ENCODE data around the gene NEIL3. TPM values are rescaled to one million over a fixed set of nuclear protein-coding genes. Genes with fewer than 3 reads are reported as not detected.

NEIL3 gene
- total RNA-seq, 4 donors from 2014 or later, result not detected

DNA sequence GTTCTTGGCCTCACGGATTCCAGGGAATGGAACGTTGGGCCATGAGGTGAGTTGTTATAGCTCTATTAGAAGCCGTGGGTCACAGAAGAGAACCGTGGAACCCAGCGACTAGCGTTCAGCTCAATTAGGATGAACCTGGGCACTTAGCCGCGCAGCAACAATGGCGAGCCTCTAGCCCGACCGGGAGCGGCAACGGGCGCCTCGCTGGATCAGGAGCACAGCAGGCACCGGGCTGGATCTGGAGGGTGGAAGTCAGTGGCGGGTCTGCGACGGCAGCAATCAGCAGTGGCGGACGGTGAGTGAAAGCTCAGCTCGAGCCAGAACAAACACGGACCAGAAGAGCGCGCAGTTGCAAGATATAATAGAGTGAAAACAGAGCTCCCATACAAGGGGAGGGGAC lies 98.3 kb downstream of the NEIL3 start:
- Histone ChIP-seq H3K27ac (no peak overlapping the region), H3K9me3 (no peaks in the 10 kb centered on the region), H3K27me3 (no peaks in the 10 kb centered on the region), H3K4me1 (no peaks in the 10 kb centered on the region), H3K4me3 (no peak overlapping the region), H3K36me3 (no peaks in the 10 kb centered on the region)
- TF ChIP-seq EP300 (IDR thresholded peaks at IDR 0.05) (no peak), POLR2A (IDR thresholded peaks at IDR 0.05) (no peak)
- TF ChIP-seq, protein P1, sequence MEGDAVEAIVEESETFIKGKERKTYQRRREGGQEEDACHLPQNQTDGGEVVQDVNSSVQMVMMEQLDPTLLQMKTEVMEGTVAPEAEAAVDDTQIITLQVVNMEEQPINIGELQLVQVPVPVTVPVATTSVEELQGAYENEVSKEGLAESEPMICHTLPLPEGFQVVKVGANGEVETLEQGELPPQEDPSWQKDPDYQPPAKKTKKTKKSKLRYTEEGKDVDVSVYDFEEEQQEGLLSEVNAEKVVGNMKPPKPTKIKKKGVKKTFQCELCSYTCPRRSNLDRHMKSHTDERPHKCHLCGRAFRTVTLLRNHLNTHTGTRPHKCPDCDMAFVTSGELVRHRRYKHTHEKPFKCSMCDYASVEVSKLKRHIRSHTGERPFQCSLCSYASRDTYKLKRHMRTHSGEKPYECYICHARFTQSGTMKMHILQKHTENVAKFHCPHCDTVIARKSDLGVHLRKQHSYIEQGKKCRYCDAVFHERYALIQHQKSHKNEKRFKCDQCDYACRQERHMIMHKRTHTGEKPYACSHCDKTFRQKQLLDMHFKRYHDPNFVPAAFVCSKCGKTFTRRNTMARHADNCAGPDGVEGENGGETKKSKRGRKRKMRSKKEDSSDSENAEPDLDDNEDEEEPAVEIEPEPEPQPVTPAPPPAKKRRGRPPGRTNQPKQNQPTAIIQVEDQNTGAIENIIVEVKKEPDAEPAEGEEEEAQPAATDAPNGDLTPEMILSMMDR (IDR thresholded peaks at IDR 0.05), result no peak
- no peak for DNase-seq (ENCODE audit: low spot score in 2 of 2)
- WGBS, 2 donors, result 91 to 92% methylated on average over 25 of the region's 25 CpGs

GRCh38 chr4:177410566-177410965 lies 100.9 kb downstream of the NEIL3 start:
- no peak overlapping the region for H3K27ac ChIP-seq
- H3K4me3 ChIP-seq, result no peak overlapping the region
- no peaks in the 10 kb centered on the region for H3K36me3 ChIP-seq
- H3K9me3 ChIP-seq, result no peaks in the 10 kb centered on the region
- H3K27me3 ChIP-seq, result no peaks in the 10 kb centered on the region
- no peak for DNase-seq (ENCODE audit: low spot score in 2 of 2)
- no peaks in the 10 kb centered on the region for H3K4me1 ChIP-seq
- TF ChIP-seq EP300 (IDR thresholded peaks at IDR 0.05) (no peak), POLR2A (IDR thresholded peaks at IDR 0.05) (no peak)
- TF ChIP-seq, protein P1 (IDR thresholded peaks at IDR 0.05), result no peak

GRCh38 chr4:177411996-177412395 lies 102.3 kb downstream of the NEIL3 start:
- H3K27ac ChIP-seq, result no peak overlapping the region
- H3K27me3 ChIP-seq, result no peaks in the 10 kb centered on the region
- no peaks in the 10 kb centered on the region for H3K36me3 ChIP-seq
- no peak overlapping the region for H3K4me3 ChIP-seq
- 68 to 87% methylated on average over 5 of the region's 5 CpGs for WGBS, 2 donors
- H3K9me3 ChIP-seq, result no peaks in the 10 kb centered on the region
- TF ChIP-seq EP300 (IDR thresholded peaks at IDR 0.05) (no peak), POLR2A (IDR thresholded peaks at IDR 0.05) (no peak)
- TF ChIP-seq, protein P1 (IDR thresholded peaks at IDR 0.05), result no peak
- no peaks in the 10 kb centered on the region for H3K4me1 ChIP-seq
- no peak for DNase-seq (ENCODE audit: low spot score in 2 of 2)

Other genes starting within 250 kb of the NEIL3 start
- gene AGA, start 132.6 kb downstream of the NEIL3 start, total RNA-seq, result 10 to 100 TPM in 3 of 4 donors, 1 to 10 TPM in 1; 8.4 to 25.1 (median 14.7) TPM